ENCODE results near the gene ZNF697. TPM values are rescaled to one million over a fixed set of nuclear protein-coding genes. Genes with fewer than 3 reads are reported as not detected.
"Not testable (repeated sequence)": the region's sequence is repeated elsewhere in the genome, so short reads cannot be mapped to it uniquely, and the experiment has no call there.

The ZNF697 gene
- total RNA-seq, 1 donor from 2014 or later, result 3.6 TPM

- ATAC-seq (peak; percentile 39), DNase-seq (ENCODE audit: low spot score) (peak; percentile 55)
Observed at GRCh38 chr1:119632103-119632490, 16.0 kb downstream of the ZNF697 start.

- ATAC-seq, result peak; percentile 94
- peak; percentile 96 for DNase-seq (ENCODE audit: low spot score)
Observed at GRCh38 chr1:119631433-119632102, 16.5 kb downstream of the ZNF697 start.

- ATAC-seq (peak; percentile 53), DNase-seq (ENCODE audit: low spot score) (no peak)
Observed at GRCh38 chr1:119631086-119631432, 17.0 kb downstream of the ZNF697 start.

GRCh38 chr1:119626841-119627240, 21.2 kb downstream of the ZNF697 start:
- ATAC-seq, result no peak
- DNase-seq (ENCODE audit: low spot score), result no peak

GRCh38 chr1:119626011-119626545, 22.0 kb downstream of the ZNF697 start:
- DNase-seq (ENCODE audit: low spot score) (no peak), ATAC-seq (no peak)

- DNase-seq (ENCODE audit: low spot score) (peak; percentile 35), ATAC-seq (no peak)
Observed at GRCh38 chr1:119623678-119624077, 24.4 kb downstream of the ZNF697 start.

GRCh38 chr1:119623193-119623515, 24.9 kb downstream of the ZNF697 start:
- peak; percentile 26 for DNase-seq (ENCODE audit: low spot score)
- ATAC-seq, result no peak

- no peak for ATAC-seq
- peak; percentile 33 for DNase-seq (ENCODE audit: low spot score)
Observed at GRCh38 chr1:119622311-119623192, 25.5 kb downstream of the ZNF697 start.

- ATAC-seq (peak; percentile 33), DNase-seq (ENCODE audit: low spot score) (peak; percentile 4)
Observed at GRCh38 chr1:119621705-119622104, 26.4 kb downstream of the ZNF697 start.

GRCh38 chr1:119617751-119618691, 30.0 kb downstream of the ZNF697 start:
- ATAC-seq (no peak), DNase-seq (ENCODE audit: low spot score) (peak; percentile 38)

GRCh38 chr1:119616748-119617147, 31.3 kb downstream of the ZNF697 start:
- ATAC-seq, result not testable (repeated sequence)

GRCh38 chr1:119615100-119615499, 33.0 kb downstream of the ZNF697 start:
- DNase-seq (ENCODE audit: low spot score); ATAC-seq: not testable (repeated sequence)

More at GRCh38 chr1:119616748-119617147, 31.3 kb downstream of the ZNF697 start:
- DNase-seq (ENCODE audit: low spot score), result not testable (repeated sequence)

- DNase-seq (ENCODE audit: low spot score) (peak; percentile 87), ATAC-seq (peak; percentile 94)
Observed at GRCh38 chr1:119613769-119614720, 34.0 kb downstream of the ZNF697 start.

- peak; percentile 89 for ATAC-seq
- DNase-seq (ENCODE audit: low spot score), result peak; percentile 86
Observed at GRCh38 chr1:119611701-119612113, 36.4 kb downstream of the ZNF697 start.

GRCh38 chr1:119608816-119609215, 39.2 kb downstream of the ZNF697 start:
- not testable (repeated sequence) for ATAC-seq; DNase-seq (ENCODE audit: low spot score)

GRCh38 chr1:119607087-119607807, 40.8 kb downstream of the ZNF697 start:
- ATAC-seq, result peak; percentile 61
- DNase-seq (ENCODE audit: low spot score), result not testable (repeated sequence)

- ATAC-seq (no peak), DNase-seq (ENCODE audit: low spot score) (no peak)
Observed at GRCh38 chr1:119606394-119606793, 41.7 kb downstream of the ZNF697 start.

- ATAC-seq (no peak), DNase-seq (ENCODE audit: low spot score) (no peak)
Observed at GRCh38 chr1:119605686-119606085, 42.4 kb downstream of the ZNF697 start.

- not testable (repeated sequence) for ATAC-seq; DNase-seq (ENCODE audit: low spot score)
Observed at GRCh38 chr1:119605080-119605479, 43.0 kb downstream of the ZNF697 start.

All from left lobe of liver (tissue), 2 donors.